ENCODE results near the gene THRAP3. TPM values are rescaled to one million over a fixed set of nuclear protein-coding genes. Genes with fewer than 3 reads are reported as not detected.
A peak's percentile ranks its signal among the peaks of the same experiment; 100 is the strongest.
"Not testable (repeated sequence)": the region's sequence is repeated elsewhere in the genome, so short reads cannot be mapped to it uniquely, and the experiment has no call there.

Gene THRAP3
- total RNA-seq, 2 donors from 2014 or later, result 64.3 to 66.4 TPM

GRCh38 chr1:36178471-36179219 lies 45.6 kb upstream of the THRAP3 start:
- Histone ChIP-seq H3K27ac (peak overlapping the region; percentile 88 to 100), H3K36me3 (peaks cover 77% of the 10 kb centered on the region), H3K27me3 (no peaks in the 10 kb centered on the region), H3K9me3 (no peaks in the 10 kb centered on the region), H3K4me1 (peaks cover 0 to 66% of the 10 kb centered on the region in 2 donors), H3K4me3 (peak overlapping the region in 1 of 2 donors; percentile 7)
- DNase-seq (ENCODE audit: low spot score), result no peak
- TF ChIP-seq CTCF (IDR thresholded peaks at IDR 0.05), result no peak

GRCh38 chr1:36179220-36179600 lies 45.0 kb upstream of the THRAP3 start:
- H3K4me3 ChIP-seq, result peak overlapping the region in 1 of 2 donors; percentile 7
- H3K9me3 ChIP-seq, result no peaks in the 10 kb centered on the region
- H3K4me1 ChIP-seq, result peaks cover 0 to 61% of the 10 kb centered on the region in 2 donors
- H3K27me3 ChIP-seq, result no peaks in the 10 kb centered on the region
- peaks cover 71% of the 10 kb centered on the region for H3K36me3 ChIP-seq
- H3K27ac ChIP-seq, result peak overlapping the region; percentile 88 to 100
- TF ChIP-seq CTCF (IDR thresholded peaks at IDR 0.05), result no peak
- no peak for DNase-seq (ENCODE audit: low spot score)

- Histone ChIP-seq H3K4me1 (peaks cover 0 to 32% of the 10 kb centered on the region in 2 donors), H3K9me3 (no peaks in the 10 kb centered on the region), H3K4me3 (no peak overlapping the region), H3K27ac (peak overlapping the region; percentile 13 to 32), H3K36me3 (peaks cover 36% of the 10 kb centered on the region), H3K27me3 (no peaks in the 10 kb centered on the region)
- DNase-seq (ENCODE audit: low spot score), result no peak
- no peak for TF ChIP-seq CTCF (IDR thresholded peaks at IDR 0.05)
Measured at GRCh38 chr1:36182734-36183133, 41.5 kb upstream of the THRAP3 start.

- Histone ChIP-seq H3K36me3 (peaks cover 30% of the 10 kb centered on the region), H3K4me3 (no peak overlapping the region), H3K4me1 (peaks cover 0 to 32% of the 10 kb centered on the region in 2 donors), H3K9me3 (no peaks in the 10 kb centered on the region), H3K27me3 (no peaks in the 10 kb centered on the region), H3K27ac (peak overlapping the region; percentile 13 to 32)
- no peak for TF ChIP-seq CTCF (IDR thresholded peaks at IDR 0.05)
- DNase-seq (ENCODE audit: low spot score), result no peak
Measured at GRCh38 chr1:36183309-36183856, 40.9 kb upstream of the THRAP3 start.

GRCh38 chr1:36187800-36188593 lies 36.2 kb upstream of the THRAP3 start:
- Histone ChIP-seq H3K4me1 (peaks cover 0 to 18% of the 10 kb centered on the region in 2 donors), H3K27me3 (no peaks in the 10 kb centered on the region), H3K9me3 (no peaks in the 10 kb centered on the region), H3K27ac (peak overlapping the region; percentile 79), H3K36me3 (no peaks in the 10 kb centered on the region), H3K4me3 (no peak overlapping the region)
- DNase-seq (ENCODE audit: low spot score), result peak; percentile 95
- TF ChIP-seq CTCF (IDR thresholded peaks at IDR 0.05), result peak; percentile 72 to 89

GRCh38 chr1:36196805-36197204 lies 27.4 kb upstream of the THRAP3 start:
- DNase-seq (ENCODE audit: low spot score); H3K9me3 ChIP-seq: not testable (repeated sequence)
- H3K27ac ChIP-seq, result peak overlapping the region in 1 of 2 donors; percentile 23

More at GRCh38 chr1:36196805-36197204, 27.4 kb upstream of the THRAP3 start:
- peaks cover 0 to 17% of the 10 kb centered on the region in 2 donors for H3K4me1 ChIP-seq
- H3K36me3 ChIP-seq, H3K4me3 ChIP-seq, H3K27me3 ChIP-seq: not testable (repeated sequence)
